Measurements from ENCODE around the gene SLC17A7.
A peak's percentile ranks its signal among the peaks of the same experiment; 100 is the strongest.

Gene SLC17A7

DNA sequence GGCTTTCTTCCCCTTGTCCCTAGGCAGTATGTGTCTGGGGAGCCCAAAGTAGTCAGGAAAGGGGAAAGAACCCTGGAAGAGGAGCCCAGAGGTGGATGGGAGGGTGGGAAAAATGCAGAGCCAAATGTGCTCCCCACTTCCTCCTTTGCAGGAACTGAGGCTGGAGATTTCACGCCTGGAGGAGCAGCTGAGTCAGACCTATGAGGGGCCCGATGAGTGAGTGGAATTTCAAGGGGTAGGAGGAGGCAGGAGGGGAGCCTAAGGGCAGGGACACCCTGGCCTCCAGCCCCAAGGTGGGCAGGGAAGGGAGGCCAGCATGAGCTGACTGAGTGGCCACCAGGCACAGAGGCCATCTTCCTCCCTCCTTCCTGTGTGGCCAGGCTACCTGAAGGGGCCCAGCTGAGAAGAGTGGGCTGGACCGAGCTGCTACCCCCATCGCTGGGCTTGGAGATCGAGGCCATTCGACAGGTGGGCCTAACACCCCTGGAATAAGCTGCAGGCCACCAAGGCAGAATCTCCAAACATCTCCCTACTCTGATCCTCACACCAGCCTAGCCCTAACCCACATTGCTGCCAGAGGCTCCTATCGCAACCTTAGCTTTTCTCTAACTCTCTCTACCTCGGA lies 32.4 kb downstream of the SLC17A7 start:
- no peak for DNase-seq (ENCODE audit: low read depth)

DNA sequence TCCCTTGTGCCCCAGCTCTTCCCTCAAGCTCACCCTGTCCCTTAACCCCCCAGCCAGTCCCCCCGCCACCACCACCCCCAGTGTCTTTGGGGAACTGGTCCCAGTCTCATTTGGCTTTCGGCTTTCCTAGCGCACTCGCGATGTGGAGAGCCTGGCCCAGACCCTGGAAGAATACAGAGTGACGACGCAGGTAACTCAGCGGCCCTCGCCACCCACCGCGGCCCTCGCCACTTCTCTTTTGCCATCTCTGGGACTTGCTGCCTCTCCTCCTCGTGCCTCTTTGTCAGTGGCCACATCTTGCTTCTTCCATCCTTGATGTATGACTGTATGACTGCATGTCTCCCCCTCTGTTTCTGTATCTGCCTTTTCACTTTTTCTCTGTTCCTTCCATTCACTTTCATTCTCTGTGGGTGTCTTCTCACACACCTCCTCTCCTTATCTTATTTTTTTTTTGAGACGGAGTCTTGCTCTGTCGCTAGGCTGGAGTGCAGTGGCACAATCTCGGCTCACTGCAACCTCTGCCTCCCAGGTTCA lies 33.8 kb downstream of the SLC17A7 start:
- no peak for DNase-seq (ENCODE audit: low read depth)

DNA sequence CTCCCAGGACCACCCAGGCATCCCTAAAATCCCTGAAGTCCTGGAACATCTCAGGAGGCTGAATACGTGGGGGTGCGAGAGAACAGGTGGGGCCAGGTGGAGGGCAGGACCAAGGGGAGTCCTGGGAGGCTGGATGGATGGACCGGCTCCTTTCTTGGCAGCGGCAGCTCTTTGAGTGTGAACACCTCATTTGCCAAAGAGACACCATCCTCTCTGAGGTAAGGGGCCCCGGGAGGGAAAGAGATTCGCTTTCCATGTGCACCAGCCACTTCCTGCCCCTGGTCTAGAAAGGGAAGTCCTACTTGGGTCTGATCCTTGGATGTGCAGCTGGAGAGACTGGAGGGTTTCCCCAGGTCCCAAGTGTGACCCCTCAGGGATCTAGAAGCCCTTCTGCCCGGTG lies 34.2 kb downstream of the SLC17A7 start:
- DNase-seq (ENCODE audit: low read depth), result no peak

DNA sequence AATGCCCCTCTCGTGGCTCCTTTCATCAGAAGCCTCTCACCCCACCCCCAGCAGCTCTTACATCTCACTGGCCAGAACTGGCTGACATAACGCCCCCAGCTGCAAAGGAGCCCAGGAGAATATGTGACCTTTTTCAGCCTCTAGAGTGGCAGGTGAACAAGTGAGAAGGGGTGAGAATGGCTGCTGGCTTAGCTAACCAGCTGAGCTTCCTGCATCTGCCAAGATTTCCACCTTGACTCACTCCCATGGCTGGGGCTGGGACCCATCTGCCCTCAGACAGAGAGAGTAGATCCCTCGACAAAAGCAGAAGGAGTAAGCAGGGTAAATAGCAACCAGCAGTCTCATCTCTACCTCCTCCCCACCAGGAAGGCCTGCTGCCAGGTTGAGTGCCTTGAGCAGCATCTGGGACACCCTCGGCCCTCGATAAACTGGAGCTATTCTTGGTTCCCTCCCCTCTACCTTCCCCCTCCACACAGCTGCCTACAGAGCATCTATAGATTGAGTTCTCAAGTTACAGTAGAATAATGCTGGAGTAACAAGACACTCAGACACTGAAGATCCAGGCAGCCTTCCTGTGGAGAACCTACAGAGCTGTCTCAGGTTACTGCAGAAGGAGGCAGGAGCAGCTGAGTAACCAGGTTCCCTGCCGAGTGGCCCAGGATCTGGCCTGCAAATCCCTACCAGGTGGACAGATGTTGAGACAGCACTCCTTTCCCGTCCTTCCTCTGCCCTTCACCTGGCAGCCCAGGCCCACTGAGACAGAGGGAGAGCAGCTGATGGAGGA lies 37.7 kb downstream of the SLC17A7 start:
- DNase-seq (ENCODE audit: low read depth), result no peak

DNA sequence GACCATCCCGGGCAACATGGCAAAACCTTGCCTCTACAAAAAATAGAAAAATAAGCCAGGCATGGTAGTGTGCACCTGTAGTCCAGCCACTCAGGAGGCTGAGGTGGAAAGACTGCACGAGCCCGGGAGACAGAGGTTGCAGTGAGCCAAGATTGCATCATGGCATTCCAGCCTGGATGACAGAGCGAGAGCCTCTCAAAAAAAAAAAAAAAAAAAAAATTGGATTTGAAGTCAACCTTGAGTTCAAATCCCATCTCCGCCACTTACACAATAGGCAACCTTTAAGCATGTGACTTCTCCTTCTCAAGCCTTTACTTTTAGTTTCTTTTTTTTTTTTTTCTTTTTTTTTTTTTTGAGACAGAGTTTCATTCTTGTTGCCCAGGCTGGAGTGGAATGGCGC lies 41.3 kb downstream of the SLC17A7 start:
- no peak for DNase-seq (ENCODE audit: low read depth)

DNA sequence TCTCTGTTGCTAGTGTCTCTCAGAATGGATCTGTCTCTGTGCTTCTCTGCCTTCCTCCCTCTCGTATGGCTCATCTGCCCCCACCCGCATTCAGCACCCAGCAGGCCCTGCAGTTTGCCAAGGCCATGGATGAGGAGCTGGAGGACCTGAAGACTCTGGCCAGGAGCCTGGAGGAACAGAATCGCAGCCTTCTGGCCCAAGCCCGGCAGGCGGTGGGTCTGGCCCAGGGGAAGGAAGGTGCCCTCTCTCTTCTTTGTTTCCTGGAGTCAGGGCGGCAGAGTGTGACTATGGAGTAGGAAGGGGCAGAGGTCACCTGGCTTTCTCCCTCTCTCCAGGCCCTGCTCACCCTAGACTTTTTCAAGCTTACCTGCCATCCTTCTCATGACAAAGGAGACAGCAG lies 42.4 kb downstream of the SLC17A7 start:
- no peak for DNase-seq (ENCODE audit: low read depth)

DNA sequence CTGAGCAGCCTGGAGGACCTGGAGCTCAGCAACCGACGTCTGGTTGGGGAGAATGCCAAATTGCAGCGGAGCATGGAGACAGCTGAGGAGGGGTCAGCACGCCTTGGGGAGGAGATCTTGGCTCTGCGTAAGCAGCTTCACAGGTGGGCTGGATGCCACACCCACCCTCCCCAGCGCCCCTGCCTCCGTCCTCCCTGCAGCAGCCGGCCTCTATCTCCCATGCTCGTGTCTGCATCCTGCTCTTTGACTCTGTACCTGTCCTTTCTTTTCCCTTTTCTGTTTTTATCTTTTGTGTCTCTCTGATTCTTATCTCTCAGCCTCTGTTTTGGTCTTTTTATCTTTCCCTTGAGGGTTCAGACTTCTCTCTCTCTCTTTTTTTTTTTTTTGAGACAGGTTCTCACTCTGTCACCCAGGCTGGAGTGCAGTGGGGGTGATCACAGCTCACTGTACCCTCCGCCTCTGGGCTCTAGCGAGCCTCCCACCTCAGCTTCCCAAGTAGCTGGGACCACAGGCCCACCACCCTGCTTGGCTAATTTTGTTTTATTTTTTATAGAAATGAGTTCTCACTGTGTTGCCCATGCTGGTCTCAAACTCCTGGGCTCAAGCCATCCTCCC lies 43.2 kb downstream of the SLC17A7 start:
- no peak for DNase-seq (ENCODE audit: low read depth)

DNA sequence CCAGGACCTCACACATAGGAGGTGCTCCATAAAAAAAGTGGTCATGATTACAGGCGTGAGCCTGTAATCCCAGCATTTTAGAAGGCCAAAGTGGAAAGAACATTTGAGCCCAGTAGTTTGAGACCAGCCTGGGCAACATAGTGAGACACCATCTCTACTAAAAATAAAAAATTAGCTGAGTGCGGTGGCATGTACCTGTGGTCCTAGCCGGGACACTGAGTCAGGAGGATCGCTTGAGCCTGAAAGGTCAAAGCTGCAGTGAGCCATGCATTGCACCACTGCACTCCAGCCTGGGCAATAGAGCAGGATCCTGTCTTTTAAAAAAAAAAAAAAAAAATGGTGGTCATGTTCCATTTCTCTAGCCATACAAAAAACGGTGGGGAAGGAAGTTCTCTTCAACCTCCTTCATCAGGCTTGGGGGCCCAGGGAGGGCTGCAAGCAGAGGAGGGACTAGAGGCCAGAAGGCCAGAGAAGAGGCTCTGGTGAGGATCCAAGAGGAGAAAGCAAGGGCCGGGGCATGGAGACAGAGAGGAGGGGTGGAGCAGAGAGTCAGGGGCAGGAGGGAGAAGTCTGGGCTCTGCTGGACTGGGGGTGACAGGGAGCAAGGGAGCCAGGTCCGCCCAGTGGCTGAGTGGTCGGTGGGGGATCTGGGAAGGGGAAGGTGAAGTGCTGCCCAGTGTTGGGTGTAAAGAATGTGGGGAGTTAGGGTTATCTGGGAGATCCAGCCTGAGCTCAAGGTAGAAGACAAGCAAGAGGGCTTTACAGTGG lies 44.4 kb downstream of the SLC17A7 start:
- DNase-seq (ENCODE audit: low read depth), result no peak

DNA sequence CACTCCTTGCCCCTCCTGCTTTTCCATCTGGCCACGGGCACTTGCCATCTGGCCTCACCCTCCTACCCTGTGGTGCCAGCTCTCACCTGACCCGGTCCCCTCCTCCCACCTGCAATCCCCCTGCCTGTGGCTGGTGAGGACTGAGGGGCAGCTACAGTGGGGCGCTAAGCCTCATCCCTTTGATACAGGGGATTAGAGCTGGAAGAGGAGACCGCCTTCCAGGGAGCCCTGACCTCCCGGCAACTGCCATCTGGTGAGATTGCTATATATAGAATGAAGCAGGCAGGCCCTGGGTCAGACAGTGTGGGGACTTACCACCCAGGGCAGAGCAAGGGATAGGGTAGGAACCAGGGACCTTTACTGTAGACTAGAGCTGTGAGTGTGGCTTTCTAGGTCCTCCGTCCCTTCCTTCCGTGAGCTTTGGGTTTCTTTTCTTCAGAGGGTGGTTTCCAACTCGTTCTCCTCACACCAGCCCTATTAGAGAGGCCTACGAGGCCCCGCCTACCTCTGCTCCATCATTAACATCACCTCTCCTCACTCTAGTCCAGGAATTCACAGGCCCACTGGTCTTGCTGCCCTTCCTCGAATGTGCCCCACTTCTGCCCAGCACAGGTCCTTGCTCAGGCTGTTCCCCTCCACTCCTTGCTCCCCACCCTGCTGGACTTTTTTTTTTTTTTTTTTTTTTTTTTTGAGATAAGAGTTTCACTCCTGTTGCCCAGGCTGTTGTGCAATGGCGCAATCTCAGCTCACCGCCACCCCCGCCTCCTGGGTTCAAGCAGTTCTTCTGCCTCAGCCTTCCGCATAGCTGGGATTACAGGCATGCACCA lies 45.5 kb downstream of the SLC17A7 start:
- DNase-seq (ENCODE audit: low read depth), result no peak

DNA sequence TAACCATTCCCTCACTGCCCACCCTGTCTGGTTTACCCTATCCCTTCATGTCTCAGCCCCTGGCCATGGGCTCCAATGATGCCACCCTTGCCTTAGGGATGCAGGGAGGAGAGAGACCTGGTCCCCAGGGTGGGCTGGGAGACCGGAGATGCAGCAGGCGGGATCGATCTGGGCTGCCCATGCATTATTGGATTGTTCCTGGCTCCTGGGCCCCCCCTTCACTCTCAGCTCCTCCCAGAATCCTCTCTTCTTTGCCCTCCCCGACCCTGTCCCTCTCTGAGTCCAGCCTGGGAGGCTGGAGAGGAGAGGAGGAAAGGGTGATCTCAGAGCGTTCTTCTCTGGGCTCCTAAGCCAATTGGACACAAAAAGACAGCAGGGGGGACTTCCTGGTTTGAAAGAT lies 47.4 kb downstream of the SLC17A7 start:
- no peak for DNase-seq (ENCODE audit: low read depth)

DNA sequence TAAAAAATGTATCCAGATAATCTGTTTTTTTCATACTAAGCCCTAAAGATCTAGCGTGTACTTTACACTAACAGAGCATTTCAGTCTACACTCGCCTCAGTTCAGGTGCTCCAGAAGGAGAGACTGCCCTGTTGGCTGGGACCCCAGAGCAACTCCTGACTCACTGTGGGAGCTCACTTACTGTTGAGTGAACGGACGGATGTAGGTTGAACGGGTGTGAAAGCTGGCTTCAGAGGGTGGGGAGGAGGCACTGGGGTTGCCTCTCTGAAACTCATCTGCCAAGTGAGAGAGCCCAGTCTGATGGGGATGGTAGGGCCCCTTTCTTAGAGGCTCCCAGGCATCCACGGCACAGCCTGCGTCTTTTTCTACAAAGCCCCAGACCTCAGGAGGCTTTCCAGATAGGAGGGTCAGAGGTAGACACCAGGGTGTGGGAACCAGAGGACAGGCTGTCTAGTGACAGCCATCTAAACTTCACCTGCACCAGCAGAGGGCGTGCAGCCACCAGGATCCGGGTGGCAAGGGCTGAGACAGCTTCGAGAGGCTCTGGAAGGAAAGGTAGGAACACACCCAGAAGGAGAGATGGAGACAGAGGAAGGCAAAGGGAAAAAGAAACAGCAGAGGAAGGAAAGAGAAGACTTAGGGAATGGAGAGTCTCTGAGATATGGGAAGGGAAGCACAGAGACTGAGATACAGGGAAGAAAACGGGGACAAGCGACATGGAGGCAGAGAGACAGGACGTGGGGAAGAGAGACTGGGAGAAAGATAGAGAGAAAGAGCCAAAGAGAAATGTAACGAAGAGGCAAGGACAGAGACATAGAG lies 49.5 kb downstream of the SLC17A7 start:
- peak; percentile 52 for DNase-seq (ENCODE audit: low read depth)

DNA sequence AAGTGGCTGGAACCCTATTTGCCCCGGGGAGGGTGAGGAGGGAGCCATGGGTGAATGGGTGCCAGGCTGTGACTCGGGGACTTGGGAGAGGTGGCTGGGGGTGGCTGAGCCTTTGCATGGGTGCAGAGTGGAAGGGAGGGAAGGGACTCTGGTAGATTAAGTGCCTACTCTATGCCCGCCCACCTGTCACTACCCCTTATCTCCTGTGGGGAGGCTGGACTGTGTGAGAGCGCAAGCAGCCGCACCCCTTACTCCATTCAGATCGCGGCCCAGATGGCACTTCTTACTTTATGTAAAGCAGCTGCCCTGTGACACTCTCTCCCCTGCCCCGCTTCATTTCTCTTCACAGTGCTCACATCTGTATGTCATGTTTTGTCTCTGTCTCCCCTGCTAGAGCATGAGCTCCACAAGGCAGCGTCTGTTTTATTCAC lies 50.4 kb downstream of the SLC17A7 start:
- DNase-seq (ENCODE audit: low read depth), result no peak

DNA sequence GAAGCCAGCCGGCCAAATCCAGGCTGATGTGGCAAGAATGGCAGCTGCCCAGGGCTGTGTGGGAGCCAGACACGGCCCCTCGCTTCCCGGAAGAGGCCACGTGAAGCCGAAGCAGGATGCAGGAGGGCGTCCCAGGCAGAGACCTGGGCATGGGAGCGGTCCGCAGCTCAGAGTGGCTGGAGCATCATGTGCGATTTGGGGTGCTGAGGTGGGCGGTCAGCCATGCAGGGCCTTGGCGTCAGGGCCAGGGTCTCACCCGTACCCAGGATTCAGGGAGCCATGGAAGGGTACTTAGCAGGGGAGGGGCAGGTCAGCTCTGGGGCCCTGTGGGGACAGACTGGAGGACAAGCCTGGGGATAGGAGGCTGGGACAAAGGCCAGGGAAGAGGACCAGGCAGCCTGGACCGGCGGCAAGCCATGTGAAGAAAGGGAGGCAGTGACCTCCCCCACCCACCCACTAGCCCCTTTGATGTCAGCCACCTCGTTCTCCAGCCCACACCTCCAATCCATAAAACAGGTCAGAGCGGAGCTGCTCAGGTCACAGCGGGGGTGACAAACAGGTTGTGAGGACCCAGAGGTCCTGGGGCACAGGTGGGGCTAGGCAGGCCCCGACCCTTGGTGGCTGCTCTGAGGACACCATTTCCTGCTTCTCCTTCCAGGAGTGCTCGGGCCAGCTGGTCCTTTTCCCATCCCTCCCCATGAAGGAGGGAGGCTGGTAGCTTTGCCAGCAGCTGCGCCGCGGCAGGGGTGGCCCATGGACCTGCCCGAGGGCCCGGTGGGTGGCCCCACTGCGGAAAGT lies 51.0 kb downstream of the SLC17A7 start:
- no peak for DNase-seq (ENCODE audit: low read depth)

DNA sequence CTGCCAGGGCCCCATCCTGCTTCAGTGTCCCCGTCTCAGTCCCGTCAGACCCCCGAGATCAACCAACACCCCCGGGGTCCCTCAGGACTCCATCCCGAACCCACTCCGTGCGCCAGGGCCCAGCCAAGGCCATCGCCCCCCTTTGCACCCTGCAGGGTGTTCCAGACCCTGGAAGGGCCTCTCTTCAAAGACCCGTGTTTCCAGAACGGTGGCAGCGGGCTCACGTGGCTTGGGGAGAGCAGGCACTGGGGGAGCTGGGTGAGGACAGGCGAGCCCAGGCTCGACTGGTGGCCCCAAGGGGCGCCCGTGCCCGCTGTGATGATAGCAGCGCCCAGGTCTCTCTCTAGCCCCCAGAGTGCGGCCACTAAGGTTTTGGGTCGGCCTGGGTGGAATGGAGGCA lies 51.9 kb downstream of the SLC17A7 start:
- DNase-seq (ENCODE audit: low read depth), result no peak

DNA sequence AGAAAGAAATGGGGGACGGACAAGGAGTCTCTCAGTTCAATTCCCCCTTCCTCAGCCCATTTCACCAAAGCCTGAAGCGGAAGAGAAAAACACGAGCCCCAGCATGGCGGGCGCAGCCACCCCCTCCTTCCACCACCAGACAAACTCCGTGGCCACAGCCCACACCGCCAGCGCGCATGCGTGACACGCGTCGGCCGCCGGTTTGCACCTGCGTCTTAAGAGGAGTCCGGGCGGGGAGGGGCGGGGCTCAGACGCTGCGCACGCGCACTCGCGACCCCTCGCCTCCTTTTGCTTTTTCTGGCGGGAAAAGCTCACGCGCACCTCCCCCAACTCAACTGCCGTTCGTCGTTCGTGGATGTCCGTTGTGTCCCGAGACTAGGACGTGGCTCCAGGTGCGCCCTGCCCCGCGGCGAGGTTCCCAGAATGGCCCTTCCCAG lies 53.4 kb downstream of the SLC17A7 start, which contains the start of gene KASH5:
Gene KASH5 (plus strand): TSS at position 314 of the 437 bp plus-strand sequence. CDS start 2,635 bp downstream, outside the sequence.
- peak; percentile 50 for DNase-seq (ENCODE audit: low read depth)

DNA sequence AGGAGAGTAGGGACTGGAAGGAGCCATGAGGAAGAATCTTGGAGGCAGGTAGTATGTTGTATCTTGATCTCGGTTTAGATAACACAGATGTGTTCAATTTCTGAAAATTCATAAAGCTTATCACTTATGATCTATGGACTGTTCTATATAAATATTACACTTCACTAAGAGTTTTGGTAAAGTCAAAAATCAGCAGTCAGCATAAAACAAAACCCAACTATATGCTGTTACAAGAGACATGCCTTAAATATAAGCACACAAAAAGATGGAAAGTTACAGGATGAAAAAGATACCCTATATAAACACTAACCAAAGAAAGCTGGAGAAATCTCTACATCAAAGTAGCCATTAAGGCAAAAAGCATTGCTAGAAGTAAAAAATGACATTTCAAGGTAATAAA lies 57.7 kb downstream of the SLC17A7 start:
- DNase-seq (ENCODE audit: low read depth), result no peak

DNA sequence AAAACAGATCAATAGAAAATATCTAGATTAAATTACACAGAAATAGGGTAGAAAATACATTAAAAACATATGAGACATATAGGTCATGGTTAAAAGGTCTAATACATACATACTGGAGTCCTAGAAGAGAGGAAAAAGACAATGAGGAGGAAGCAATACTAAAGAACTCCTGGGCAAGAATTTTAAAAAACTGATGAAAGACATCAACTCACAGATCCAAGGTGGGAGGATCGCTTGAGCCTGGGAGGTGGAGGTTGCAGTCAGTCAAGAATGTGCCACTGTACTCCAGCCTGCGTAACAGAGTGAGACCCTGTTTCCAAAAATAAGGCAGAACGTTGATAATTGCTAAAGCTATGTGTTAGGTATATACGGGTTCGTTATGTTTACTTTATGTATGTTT lies 58.7 kb downstream of the SLC17A7 start:
- no peak for DNase-seq (ENCODE audit: low read depth)

DNA sequence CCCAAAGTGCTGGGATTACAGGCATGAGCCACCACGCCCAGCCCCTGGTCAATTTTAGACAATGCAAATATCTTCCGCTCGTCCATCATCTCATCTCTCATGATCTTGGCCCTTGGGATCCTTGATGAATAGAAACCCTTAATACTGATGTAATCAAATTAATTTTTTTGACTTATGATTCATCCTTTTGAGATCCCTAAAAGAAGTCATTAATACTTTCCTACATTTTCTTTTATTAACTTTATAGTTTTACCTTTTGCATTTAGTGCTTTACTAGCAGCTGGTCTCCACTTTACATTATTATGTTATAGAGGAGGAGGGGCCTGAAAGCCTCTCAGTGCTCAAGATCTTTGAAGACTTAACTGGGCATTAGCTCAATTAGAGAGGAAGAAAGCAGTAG lies 60.9 kb downstream of the SLC17A7 start:
- no peak for DNase-seq (ENCODE audit: low read depth)

Data from fibroblast of gingiva (primary cell).